Nephron progenitor cell (in vitro differentiated cells): ENCODE results near the gene SOHLH1.
A peak's percentile ranks its signal among the peaks of the same experiment; 100 is the strongest.

ENCODE experiments used
- DNase-seq: peaks from one replicate; pipeline ENCODE4 v3.0.0; 2021
- H3K27ac Mint-ChIP-seq: 2 replicates; pipeline ENCODE4 v1.8.0; 2021; ENCODE audit warnings: mild to moderate bottlenecking, moderate library complexity, mixed read lengths
- H3K27me3 Mint-ChIP-seq: 2 replicates; pipeline ENCODE4 v1.8.0; 2021; ENCODE audit warnings: mild to moderate bottlenecking, low read depth, mixed read lengths; ENCODE audit not compliant: poor library complexity
- H3K36me3 Mint-ChIP-seq: 2 replicates; pipeline ENCODE4 v1.8.0; 2021; ENCODE audit warnings: low read depth, mixed read lengths
- H3K4me1 Mint-ChIP-seq: 2 replicates; pipeline ENCODE4 v1.8.0; 2021; ENCODE audit warnings: mixed read lengths
- H3K4me3 Mint-ChIP-seq: 2 replicates; pipeline ENCODE4 v1.8.0; 2021; ENCODE audit warnings: mild to moderate bottlenecking, moderate library complexity, mixed read lengths
- H3K9me3 Mint-ChIP-seq: 2 replicates; pipeline ENCODE4 v1.8.0; 2021; ENCODE audit warnings: mild to moderate bottlenecking, moderate library complexity, mixed read lengths
- CTCF ChIP-seq: fragments of 200-600 bp; sonication (generic); IDR thresholded peaks from 2 replicates; pipeline ENCODE4 v1.5.0; 2021; ENCODE audit warnings: antibody characterized with exemption

SOHLH1 gene

GRCh38 chr9:135716045-135716444, 16.8 kb upstream of the SOHLH1 start:
- Mint-ChIP-seq H3K4me3 (no peak overlapping the region), H3K27me3 (peaks cover 77% of the 10 kb centered on the region), H3K4me1 (no peaks in the 10 kb centered on the region), H3K9me3 (no peaks in the 10 kb centered on the region), H3K27ac (no peak overlapping the region), H3K36me3 (no peaks in the 10 kb centered on the region)
- DNase-seq = no peak
- TF ChIP-seq CTCF = no peak

- Mint-ChIP-seq H3K4me3 (peak overlapping the region; percentile 42), H3K4me1 (no peaks in the 10 kb centered on the region), H3K27me3 (peaks cover 84% of the 10 kb centered on the region), H3K36me3 (no peaks in the 10 kb centered on the region), H3K9me3 (no peaks in the 10 kb centered on the region), H3K27ac (no peak overlapping the region)
- no peak for DNase-seq
- no peak for TF ChIP-seq CTCF
Measured at GRCh38 chr9:135715056-135715595, 15.8 kb upstream of the SOHLH1 start.

GRCh38 chr9:135714242-135715055, 15.2 kb upstream of the SOHLH1 start:
- Mint-ChIP-seq H3K4me3 (no peak overlapping the region), H3K36me3 (no peaks in the 10 kb centered on the region), H3K9me3 (no peaks in the 10 kb centered on the region), H3K27ac (no peak overlapping the region), H3K27me3 (peaks cover 91% of the 10 kb centered on the region), H3K4me1 (no peaks in the 10 kb centered on the region)
- DNase-seq = peak; percentile 87
- no peak for TF ChIP-seq CTCF

- Mint-ChIP-seq H3K36me3 (no peaks in the 10 kb centered on the region), H3K9me3 (no peaks in the 10 kb centered on the region), H3K27me3 (peaks cover 91% of the 10 kb centered on the region), H3K27ac (no peak overlapping the region), H3K4me3 (no peak overlapping the region), H3K4me1 (no peaks in the 10 kb centered on the region)
- no peak for DNase-seq
- no peak for TF ChIP-seq CTCF
Measured at GRCh38 chr9:135712613-135713295, 13.5 kb upstream of the SOHLH1 start.

GRCh38 chr9:135711881-135712280, 12.6 kb upstream of the SOHLH1 start:
- no peak overlapping the region for H3K27ac Mint-ChIP-seq
- no peaks in the 10 kb centered on the region for H3K9me3 Mint-ChIP-seq
- H3K4me1 Mint-ChIP-seq = no peaks in the 10 kb centered on the region
- no peak for DNase-seq
- H3K27me3 Mint-ChIP-seq = peaks cover 84% of the 10 kb centered on the region
- TF ChIP-seq CTCF = no peak
- H3K4me3 Mint-ChIP-seq = no peak overlapping the region
- H3K36me3 Mint-ChIP-seq = no peaks in the 10 kb centered on the region
